HEK293 (cell line): ENCODE data around the gene TMCC1.

Source experiments
- CTCF ChIA-PET: fragments of 350-600 bp; formaldehyde crosslinking; extraction: SDS; loops from one replicate; lab custom pipeline; 2021; ENCODE audit warnings: antibody characterized with exemption; lab: Yijun Ruan, JAX
- POLR2A ChIA-PET: fragments of 300-600 bp; formaldehyde crosslinking; extraction: SDS; loops from one replicate; lab custom pipeline; 2020; ENCODE audit warnings: antibody characterized with exemption, inconsistent platforms; lab: Yijun Ruan, JAX
- H3K27ac ChIP-seq: fragments of 200-500 bp; sonication (Bioruptor generic); 2 replicates; pipeline ENCODE4 v1.5.1; 2014; ENCODE audit warnings: low read depth, low read length, control low read depth, inconsistent platforms; ENCODE audit errors: extremely low read depth
- H3K36me3 ChIP-seq, 2 experiments: fragments of 200-500 bp in 1 of 2; sonication (Bioruptor generic) in 1 of 2; 1 replicate in 1 of 2; 2 replicates in 1 of 2; pipeline ENCODE4 v1.5.1; 2014 to 2017; ENCODE audit warnings: inconsistent platforms in 2 of 2, low read length in 2 of 2; ENCODE audit not compliant: control insufficient read depth in 2 of 2, insufficient read depth in 1 of 2
- H3K4me1 ChIP-seq: fragments of 200-500 bp; sonication (Bioruptor generic); 2 replicates; pipeline ENCODE4 v1.5.1; 2014; ENCODE audit warnings: mild to moderate bottlenecking, low read length, inconsistent platforms; ENCODE audit not compliant: control insufficient read depth, insufficient read depth
- H3K4me3 ChIP-seq: 2 replicates; pipeline ENCODE4 v1.5.1; 2011; ENCODE audit warnings: low read depth, mild to moderate bottlenecking, control low read depth, low read length, moderate library complexity
- H3K9me3 ChIP-seq: fragments of 200-500 bp; sonication (Bioruptor generic); 2 replicates; pipeline ENCODE4 v1.5.1; 2014; ENCODE audit warnings: low read depth, low read length, inconsistent platforms; ENCODE audit not compliant: control insufficient read depth, insufficient read depth
- KLF8 ChIP-seq: fragments of 450-650 bp; formaldehyde crosslinking; IDR thresholded peaks from 2 replicates; pipeline ENCODE4 v1.5.1; 2016; ENCODE audit warnings: missing biosample characterization, missing genetic modification characterization
- REST ChIP-seq: fragments of 450-650 bp; formaldehyde crosslinking; IDR thresholded peaks from 2 replicates; pipeline ENCODE4 v1.5.1; 2016; ENCODE audit warnings: missing biosample characterization, missing genetic modification characterization
- SP7 ChIP-seq: fragments of 450-650 bp; formaldehyde crosslinking; IDR thresholded peaks from 2 replicates; pipeline ENCODE4 v1.5.1; 2016; ENCODE audit warnings: missing biosample characterization, missing genetic modification characterization
- ZFHX2 ChIP-seq: fragments of 450-650 bp; formaldehyde crosslinking; conservative IDR thresholded peaks from 2 replicates; pipeline ENCODE4 v1.5.1; 2016; ENCODE audit warnings: missing biosample characterization, missing genetic modification characterization
- ZFP3 ChIP-seq: fragments of 450-650 bp; formaldehyde crosslinking; IDR thresholded peaks from 2 replicates; pipeline ENCODE4 v1.5.1; 2016; ENCODE audit warnings: low read depth, missing biosample characterization, missing genetic modification characterization
- ZNF133 ChIP-seq: fragments of 450-650 bp; formaldehyde crosslinking; IDR thresholded peaks from 2 replicates; pipeline ENCODE4 v1.5.1; 2016; ENCODE audit warnings: missing biosample characterization, missing genetic modification characterization
- ZNF146 ChIP-seq: fragments of 450-650 bp; formaldehyde crosslinking; IDR thresholded peaks from 2 replicates; pipeline ENCODE4 v1.5.1; 2016; ENCODE audit warnings: missing biosample characterization, missing genetic modification characterization
- ZNF2 ChIP-seq: fragments of 450-650 bp; formaldehyde crosslinking; IDR thresholded peaks from 2 replicates; pipeline ENCODE4 v1.5.1; 2016; ENCODE audit warnings: missing biosample characterization, missing genetic modification characterization
- ZNF239 ChIP-seq: fragments of 450-650 bp; formaldehyde crosslinking; IDR thresholded peaks from 2 replicates; pipeline ENCODE4 v1.5.1; 2016; ENCODE audit warnings: missing biosample characterization, missing genetic modification characterization
- ZNF26 ChIP-seq: fragments of 450-650 bp; formaldehyde crosslinking; IDR thresholded peaks from 2 replicates; pipeline ENCODE4 v1.5.1; 2016; ENCODE audit warnings: missing biosample characterization, missing genetic modification characterization
- ZNF423 ChIP-seq: fragments of 450-650 bp; formaldehyde crosslinking; IDR thresholded peaks from 2 replicates; pipeline ENCODE4 v1.5.1; 2016; ENCODE audit warnings: missing biosample characterization, missing genetic modification characterization
- ZNF560 ChIP-seq: fragments of 450-650 bp; formaldehyde crosslinking; IDR thresholded peaks from 2 replicates; pipeline ENCODE4 v1.5.1; 2017; ENCODE audit warnings: missing biosample characterization, missing genetic modification characterization, borderline replicate concordance
- ZNF585B ChIP-seq: fragments of 450-650 bp; formaldehyde crosslinking; IDR thresholded peaks from 2 replicates; pipeline ENCODE4 v1.5.1; 2016; ENCODE audit warnings: missing biosample characterization, missing genetic modification characterization
- ZNF654 ChIP-seq: fragments of 450-650 bp; formaldehyde crosslinking; IDR thresholded peaks from 2 replicates; pipeline ENCODE4 v1.5.1; 2016; ENCODE audit warnings: low read depth, missing biosample characterization, missing genetic modification characterization
- ZNF707 ChIP-seq: fragments of 450-650 bp; formaldehyde crosslinking; IDR thresholded peaks from 2 replicates; pipeline ENCODE4 v1.5.1; 2016; ENCODE audit warnings: missing biosample characterization, missing genetic modification characterization
- ZXDB ChIP-seq: fragments of 450-650 bp; formaldehyde crosslinking; IDR thresholded peaks from 2 replicates; pipeline ENCODE4 v1.5.1; 2016; ENCODE audit warnings: missing biosample characterization, missing genetic modification characterization
- TF ChIP-seq, protein P1 (sequence below): fragments of 450-650 bp; formaldehyde crosslinking; IDR thresholded peaks from 2 replicates; pipeline ENCODE4 v1.5.1; 2016; ENCODE audit warnings: missing biosample characterization, missing genetic modification characterization
- TF ChIP-seq, protein P2 (sequence below): fragments of 450-650 bp; formaldehyde crosslinking; IDR thresholded peaks from 2 replicates; pipeline ENCODE4 v1.5.1; 2017; ENCODE audit warnings: missing biosample characterization, missing genetic modification characterization
- TF ChIP-seq, protein P3 (sequence below): fragments of 450-650 bp; formaldehyde crosslinking; IDR thresholded peaks from 2 replicates; pipeline ENCODE4 v1.5.1; 2016; ENCODE audit warnings: missing biosample characterization, missing genetic modification characterization

TMCC1 gene

DNA sequence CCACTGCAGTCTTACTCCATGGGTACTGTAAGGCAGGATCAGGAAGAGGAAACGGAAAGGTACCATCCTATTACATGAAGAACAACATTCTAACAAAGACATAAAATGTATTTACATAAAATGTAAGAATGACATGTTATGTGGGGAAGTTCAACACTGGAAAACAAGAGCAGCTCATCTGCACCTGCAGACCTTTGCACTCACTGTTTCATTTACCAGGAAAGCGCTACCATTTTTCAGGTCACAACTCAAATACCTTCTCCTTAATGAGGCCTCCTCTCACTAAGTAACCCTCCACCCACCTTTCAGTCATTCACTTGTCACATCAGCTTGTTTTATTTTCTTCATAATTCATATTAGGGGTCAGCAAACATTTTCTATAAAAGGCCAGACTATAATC, 2.6 kb downstream of the TMCC1 start (continued):
- TF ChIP-seq ZNF560 (tag by site-specific recombination), result no peak
- TF ChIP-seq, protein P1, sequence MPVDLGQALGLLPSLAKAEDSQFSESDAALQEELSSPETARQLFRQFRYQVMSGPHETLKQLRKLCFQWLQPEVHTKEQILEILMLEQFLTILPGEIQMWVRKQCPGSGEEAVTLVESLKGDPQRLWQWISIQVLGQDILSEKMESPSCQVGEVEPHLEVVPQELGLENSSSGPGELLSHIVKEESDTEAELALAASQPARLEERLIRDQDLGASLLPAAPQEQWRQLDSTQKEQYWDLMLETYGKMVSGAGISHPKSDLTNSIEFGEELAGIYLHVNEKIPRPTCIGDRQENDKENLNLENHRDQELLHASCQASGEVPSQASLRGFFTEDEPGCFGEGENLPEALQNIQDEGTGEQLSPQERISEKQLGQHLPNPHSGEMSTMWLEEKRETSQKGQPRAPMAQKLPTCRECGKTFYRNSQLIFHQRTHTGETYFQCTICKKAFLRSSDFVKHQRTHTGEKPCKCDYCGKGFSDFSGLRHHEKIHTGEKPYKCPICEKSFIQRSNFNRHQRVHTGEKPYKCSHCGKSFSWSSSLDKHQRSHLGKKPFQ (tag by site-specific recombination), result no peak
- TF ChIP-seq, protein P2, sequence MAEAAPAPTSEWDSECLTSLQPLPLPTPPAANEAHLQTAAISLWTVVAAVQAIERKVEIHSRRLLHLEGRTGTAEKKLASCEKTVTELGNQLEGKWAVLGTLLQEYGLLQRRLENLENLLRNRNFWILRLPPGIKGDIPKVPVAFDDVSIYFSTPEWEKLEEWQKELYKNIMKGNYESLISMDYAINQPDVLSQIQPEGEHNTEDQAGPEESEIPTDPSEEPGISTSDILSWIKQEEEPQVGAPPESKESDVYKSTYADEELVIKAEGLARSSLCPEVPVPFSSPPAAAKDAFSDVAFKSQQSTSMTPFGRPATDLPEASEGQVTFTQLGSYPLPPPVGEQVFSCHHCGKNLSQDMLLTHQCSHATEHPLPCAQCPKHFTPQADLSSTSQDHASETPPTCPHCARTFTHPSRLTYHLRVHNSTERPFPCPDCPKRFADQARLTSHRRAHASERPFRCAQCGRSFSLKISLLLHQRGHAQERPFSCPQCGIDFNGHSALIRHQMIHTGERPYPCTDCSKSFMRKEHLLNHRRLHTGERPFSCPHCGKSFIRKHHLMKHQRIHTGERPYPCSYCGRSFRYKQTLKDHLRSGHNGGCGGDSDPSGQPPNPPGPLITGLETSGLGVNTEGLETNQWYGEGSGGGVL (tag by site-specific recombination), result no peak
- TF ChIP-seq, protein P3, sequence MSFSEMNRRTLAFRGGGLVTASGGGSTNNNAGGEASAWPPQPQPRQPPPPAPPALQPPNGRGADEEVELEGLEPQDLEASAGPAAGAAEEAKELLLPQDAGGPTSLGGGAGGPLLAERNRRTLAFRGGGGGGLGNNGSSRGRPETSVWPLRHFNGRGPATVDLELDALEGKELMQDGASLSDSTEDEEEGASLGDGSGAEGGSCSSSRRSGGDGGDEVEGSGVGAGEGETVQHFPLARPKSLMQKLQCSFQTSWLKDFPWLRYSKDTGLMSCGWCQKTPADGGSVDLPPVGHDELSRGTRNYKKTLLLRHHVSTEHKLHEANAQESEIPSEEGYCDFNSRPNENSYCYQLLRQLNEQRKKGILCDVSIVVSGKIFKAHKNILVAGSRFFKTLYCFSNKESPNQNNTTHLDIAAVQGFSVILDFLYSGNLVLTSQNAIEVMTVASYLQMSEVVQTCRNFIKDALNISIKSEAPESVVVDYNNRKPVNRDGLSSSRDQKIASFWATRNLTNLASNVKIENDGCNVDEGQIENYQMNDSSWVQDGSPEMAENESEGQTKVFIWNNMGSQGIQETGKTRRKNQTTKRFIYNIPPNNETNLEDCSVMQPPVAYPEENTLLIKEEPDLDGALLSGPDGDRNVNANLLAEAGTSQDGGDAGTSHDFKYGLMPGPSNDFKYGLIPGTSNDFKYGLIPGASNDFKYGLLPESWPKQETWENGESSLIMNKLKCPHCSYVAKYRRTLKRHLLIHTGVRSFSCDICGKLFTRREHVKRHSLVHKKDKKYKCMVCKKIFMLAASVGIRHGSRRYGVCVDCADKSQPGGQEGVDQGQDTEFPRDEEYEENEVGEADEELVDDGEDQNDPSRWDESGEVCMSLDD (tag by site-specific recombination), result no peak

DNA sequence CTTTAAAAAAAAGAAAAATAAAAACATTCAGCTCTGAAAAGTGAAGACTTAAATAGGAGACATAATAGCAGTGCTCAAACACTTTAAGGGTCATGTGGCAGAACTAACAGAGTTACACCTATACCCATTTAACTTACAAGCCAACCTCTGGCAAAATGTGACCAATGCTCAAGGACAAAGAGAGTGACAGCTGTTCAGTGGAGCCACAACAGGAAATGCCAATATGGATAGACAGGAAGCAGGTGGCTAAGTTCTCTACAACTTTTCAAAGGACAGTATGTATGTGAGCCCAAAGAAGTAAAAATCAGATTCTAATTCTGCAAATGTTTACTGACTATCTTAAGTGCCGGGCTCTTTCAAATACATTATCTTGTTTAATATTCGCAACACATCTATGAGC, 3.4 kb downstream of the TMCC1 start:
- H3K9me3 ChIP-seq, result no peaks in the 10 kb centered on the region
- no peak overlapping the region for H3K27ac ChIP-seq
- H3K4me3 ChIP-seq, result no peak overlapping the region
- H3K4me1 ChIP-seq, result peaks cover 11% of the 10 kb centered on the region; the same call in 1 of the 2 replicates
- ChIA-PET POLR2A (interaction anchor here (0.6 to 0.7 kb wide), 2 partner anchors 449 to 1014 kb away, joined by 3 to 4 read pairs; no protein-coding TSS in a partner anchor), CTCF (interaction anchor here (0.9 to 1.6 kb wide), 3 partner anchors 44 to 215 kb away, joined by 3 read pairs; no protein-coding TSS in a partner anchor)
- TF ChIP-seq ZNF239 (tag by site-specific recombination) (no peak), ZNF707 (no peak), ZNF26 (no peak), ZNF133 (tag by site-specific recombination) (no peak), ZXDB (tag by site-specific recombination) (no peak), KLF8 (tag by site-specific recombination) (no peak), ZNF654 (tag by site-specific recombination) (no peak), ZNF2 (no peak), ZNF146 (no peak), ZNF585B (tag by site-specific recombination) (no peak), REST (tag by site-specific recombination) (no peak), ZNF423 (no peak), ZFP3 (tag by site-specific recombination) (no peak), ZFHX2 (tag by site-specific recombination) (no peak), SP7 (tag by site-specific recombination) (no peak)
- no peaks in the 10 kb centered on the region for H3K36me3 ChIP-seq
